IMR-90 (cell line): ENCODE results near the gene AMER2. TPM values are rescaled to one million over a fixed set of nuclear protein-coding genes. Genes with fewer than 3 reads are reported as not detected.

Experiments used
- ATAC-seq: fragments of 200-7000 bp; cut with Tn5 transposase; 2 replicates; pipeline ENCODE4 v1.9.1; 2020; ENCODE audit warnings: low read depth, mild to moderate bottlenecking, moderate library complexity
- BruUV-seq: library from RNA; stranded (reverse); fragments of 400-500 nt; replicated peaks from 2 replicates; lab custom pipeline; 2021; lab: Mats Ljungman, UMichigan
- CTCF ChIA-PET: fragments of 300-600 bp; formaldehyde crosslinking; extraction: SDS; loops from one replicate; lab custom pipeline; 2021; ENCODE audit warnings: antibody characterized with exemption; lab: Yijun Ruan, JAX
- POLR2A ChIA-PET: fragments of 300-600 bp; sonication (Branson Sonifier 250); formaldehyde crosslinking; loops from one replicate; lab custom pipeline; 2022; ENCODE audit warnings: antibody characterized with exemption; ENCODE audit not compliant: unreplicated experiment; lab: Charles Lee
- DNase-seq: peaks from one replicate; pipeline ENCODE4 v3.0.0; 2013
- H2AFZ ChIP-seq: replicated peaks from 2 replicates; pipeline ENCODE3; 2013; ENCODE audit warnings: low read length, mild to moderate bottlenecking; ENCODE audit not compliant: poor library complexity
- H2AK5ac ChIP-seq: 2 replicates; pipeline ENCODE4 v1.6.1; 2013; ENCODE audit warnings: low read depth, low read length, inconsistent platforms
- H2AK9ac ChIP-seq: replicated peaks from 2 replicates; pipeline ENCODE3; 2013; ENCODE audit warnings: mild to moderate bottlenecking, low read depth, low read length, moderate library complexity; ENCODE audit not compliant: poor library complexity
- H2BK120ac ChIP-seq: 2 replicates; pipeline ENCODE4 v1.6.1; 2013; ENCODE audit warnings: low read depth, low read length, inconsistent platforms
- H2BK15ac ChIP-seq: 3 replicates; pipeline ENCODE4 v1.6.1; 2013; ENCODE audit warnings: low read depth, low read length, inconsistent platforms
- H2BK20ac ChIP-seq: 2 replicates; pipeline ENCODE4 v1.6.1; 2013; ENCODE audit warnings: low read depth, mild to moderate bottlenecking, inconsistent platforms, low read length, moderate library complexity
- H2BK5ac ChIP-seq: 2 replicates; pipeline ENCODE4 v1.6.1; 2013; ENCODE audit warnings: mild to moderate bottlenecking, low read depth, low read length, inconsistent platforms; ENCODE audit not compliant: poor library complexity, severe bottlenecking
- H3K14ac ChIP-seq: replicated peaks from 2 replicates; pipeline ENCODE4 v1.6.1; 2013; ENCODE audit warnings: low read depth, low read length, inconsistent platforms
- H3K18ac ChIP-seq: 2 replicates; pipeline ENCODE4 v1.6.1; 2013; ENCODE audit warnings: low read depth, low read length, control low read depth
- H3K23ac ChIP-seq: 2 replicates; pipeline ENCODE4 v1.6.1; 2013; ENCODE audit warnings: low read depth, low read length, inconsistent platforms
- H3K27ac ChIP-seq: 2 replicates; pipeline ENCODE4 v1.5.1; 2013; ENCODE audit warnings: mild to moderate bottlenecking, control low read depth, low read length; ENCODE audit not compliant: insufficient read depth
- H3K27me3 ChIP-seq: 2 replicates; pipeline ENCODE4 v1.6.1; 2013; ENCODE audit warnings: low read length; ENCODE audit not compliant: control insufficient read depth, insufficient read depth
- H3K36me3 ChIP-seq: 2 replicates; pipeline ENCODE4 v1.6.1; 2013; ENCODE audit warnings: low read length, mixed read lengths; ENCODE audit not compliant: control insufficient read depth, insufficient read depth
- H3K4ac ChIP-seq: 2 replicates; pipeline ENCODE4 v1.6.1; 2013; ENCODE audit warnings: low read depth, low read length, inconsistent platforms
- H3K4me1 ChIP-seq: 2 replicates; pipeline ENCODE4 v1.6.1; 2013; ENCODE audit warnings: low read length, mixed read lengths; ENCODE audit not compliant: control insufficient read depth, insufficient read depth
- H3K4me2 ChIP-seq: 2 replicates; pipeline ENCODE4 v1.6.1; 2013; ENCODE audit warnings: low read depth, mild to moderate bottlenecking, control low read depth, low read length, moderate library complexity
- H3K4me3 ChIP-seq: 2 replicates; pipeline ENCODE4 v1.5.1; 2013; ENCODE audit warnings: low read depth, mild to moderate bottlenecking, control low read depth, low read length, moderate library complexity; ENCODE audit not compliant: insufficient read depth
- H3K56ac ChIP-seq: 2 replicates; pipeline ENCODE4 v1.6.1; 2013; ENCODE audit warnings: low read length, inconsistent platforms; ENCODE audit not compliant: insufficient read depth; ENCODE audit errors: extremely low read depth
- H3K79me1 ChIP-seq, 2 experiments: 2 replicates each; pipeline ENCODE4 v1.6.1; 2013; ENCODE audit warnings: low read length in 2 of 2, inconsistent platforms in 1 of 2, low read depth in 1 of 2
- H3K9ac ChIP-seq: 2 replicates; pipeline ENCODE4 v1.6.1; 2013; ENCODE audit warnings: low read depth, low read length, control low read depth
- H3K9me1 ChIP-seq: 2 replicates; pipeline ENCODE4 v1.6.1; 2013; ENCODE audit warnings: low read length, inconsistent platforms; ENCODE audit not compliant: insufficient read depth
- H3K9me3 ChIP-seq: 2 replicates; pipeline ENCODE4 v1.6.1; 2013; ENCODE audit warnings: low read length; ENCODE audit not compliant: control insufficient read depth, insufficient read depth
- H4K20me1 ChIP-seq: 2 replicates; pipeline ENCODE4 v1.6.1; 2013; ENCODE audit warnings: low read length, inconsistent platforms; ENCODE audit not compliant: insufficient read depth
- H4K5ac ChIP-seq: 2 replicates; pipeline ENCODE4 v1.6.1; 2013; ENCODE audit warnings: mild to moderate bottlenecking, low read depth, low read length, control low read depth
- H4K8ac ChIP-seq, 2 experiments: 2 replicates each; pipeline ENCODE4 v1.6.1; 2013; ENCODE audit warnings: low read depth in 2 of 2, low read length in 2 of 2, control low read depth in 1 of 2, inconsistent platforms in 1 of 2
- H4K91ac ChIP-seq: 2 replicates; pipeline ENCODE4 v1.6.1; 2013; ENCODE audit warnings: low read depth, low read length, inconsistent platforms; ENCODE audit not compliant: insufficient read depth
- POLR2A ChIP-seq: IDR thresholded peaks from 2 replicates; pipeline ENCODE4 v1.6.1; 2012; ENCODE audit warnings: mild to moderate bottlenecking, low read depth, low read length
- RAD21 ChIP-seq: IDR thresholded peaks from 2 replicates; pipeline ENCODE4 v1.6.1; 2012; ENCODE audit warnings: low read length, improper control_type of control experiment
- RFX5 ChIP-seq: IDR thresholded peaks from 2 replicates; pipeline ENCODE4 v1.8.0; 2012; ENCODE audit warnings: low read depth, mild to moderate bottlenecking, low read length, moderate library complexity
- WGBS, 2 experiments: methylation state at CpG; one replicate each; pipeline versions ENCODE4 v1.1.5 to v1.1.7; 2013; ENCODE audit warnings: missing lambda C conversion rate in 2 of 2; ENCODE audit not compliant: insufficient read length in 1 of 2; ENCODE audit errors: extremely low coverage in 2 of 2; 5-methylcytosine and 5-hydroxymethylcytosine counted together
- dilution Hi-C: fragments of 300-500 bp; cut with HindIII; formaldehyde crosslinking; loops from one replicate; pipeline ENCODE4 v1.14.3; 2018; ENCODE audit warnings: low sequenced_read_pairs; ENCODE audit not compliant: unreplicated experiment
- in situ Hi-C: fragments of 300-500 bp; cut with MboI; formaldehyde crosslinking; loops from 3 replicates; pipeline ENCODE4 v1.14.3; 2019; ENCODE audit warnings: low sequenced_read_pairs, inconsistent platforms, mixed read lengths
- intact Hi-C: fragments of 100-400 bp; cut with micrococcal nuclease; formaldehyde crosslinking; loops from 2 replicates; pipeline ENCODE4 v1.10.0; 2022
- polyA plus RNA-seq, 3 experiments: library from polyadenylated mRNA; depleted of rRNA; stranded (reverse); fragments of >200 nt; gene quantifications; 2 replicates each; pipeline ENCODE4 v1.2.3, GENCODE V29; 2012; ENCODE audit warnings: low replicate concordance in 1 of 3
- total RNA-seq: library from RNA; depleted of rRNA; stranded (reverse); fragments of >200 nt; gene quantifications from 2 replicates; pipeline ENCODE4 v1.2.3, GENCODE V29; 2012

Gene AMER2
- total and polyA plus RNA-seq, 2 of the 4 experiments (the other 2 are of a cell fraction), result not detected

- H3K18ac ChIP-seq, result no peak overlapping the region
- no peak overlapping the region for H2BK120ac ChIP-seq
- DNase-seq (no peak), ATAC-seq (no peak)
- no peaks in the 10 kb centered on the region for H3K9me3 ChIP-seq
- H3K4me1 ChIP-seq, result no peaks in the 10 kb centered on the region
- no CpG with 5 or more reads among the region's 3 CpGs for WGBS, 2 experiments
- no peak overlapping the region for H2AK5ac ChIP-seq
- no peak overlapping the region for H2AFZ ChIP-seq
- H3K23ac ChIP-seq, result no peak overlapping the region
- H3K27ac ChIP-seq, result no peak overlapping the region
- no peak overlapping the region for H2BK20ac ChIP-seq
- no peak overlapping the region for H3K4ac ChIP-seq
- no peak overlapping the region for H3K4me3 ChIP-seq
- H3K9me1 ChIP-seq, result no peaks in the 10 kb centered on the region
- H3K36me3 ChIP-seq, result no peaks in the 10 kb centered on the region
- no peak overlapping the region for H3K14ac ChIP-seq
- no peaks in the 10 kb centered on the region for H4K20me1 ChIP-seq
- H3K56ac ChIP-seq, result no peak overlapping the region
- H3K4me2 ChIP-seq, result no peak overlapping the region
- H2AK9ac ChIP-seq, result no peak overlapping the region
- dilution Hi-C loops, result no loop called here
- ChIA-PET CTCF (no interaction called here), POLR2A (no interaction called here)
- in situ Hi-C loops, result no loop called here
- TF ChIP-seq POLR2A, result no peak
- no peak for TF ChIP-seq RFX5
- TF ChIP-seq RAD21, result no peak
- H4K5ac ChIP-seq, result no peak overlapping the region
- H3K79me1 ChIP-seq, result no peaks in the 10 kb centered on the region
- peaks cover 12% of the 10 kb centered on the region for H3K27me3 ChIP-seq
- intact Hi-C loops, result no loop called here
- no peak overlapping the region for H2BK15ac ChIP-seq
- no TSS peak for BruUV-seq
- H4K91ac ChIP-seq, result no peak overlapping the region
- no peak overlapping the region for H2BK5ac ChIP-seq
- no peak overlapping the region for H4K8ac ChIP-seq
- no peak overlapping the region for H3K9ac ChIP-seq
These were observed 6.9 kb upstream of the AMER2 start for GRCh38 chr13:25179011-25179410.
